OCI-LY1 (cell line): Measurements from ENCODE around the gene CACNG3.

Experiments
- H2AFZ ChIP-seq: fragments of 200-600 bp; sonication (generic), shearing (Covaris generic); 2 replicates; pipeline ENCODE4 v1.6.0; 2014; ENCODE audit warnings: antibody characterized with exemption, mild to moderate bottlenecking, low read length
- H3F3A ChIP-seq: fragments of 200-600 bp; sonication (generic), shearing (Covaris generic); 2 replicates; pipeline ENCODE4 v1.6.0; 2014; ENCODE audit warnings: mild to moderate bottlenecking, antibody characterized with exemption, low read length, moderate library complexity; ENCODE audit not compliant: insufficient read depth
- H3K27ac ChIP-seq: fragments of 200-600 bp; sonication (generic); 2 replicates; pipeline ENCODE4 v1.5.1; 2014; ENCODE audit warnings: low read length, mixed run types, mild to moderate bottlenecking, low read depth; ENCODE audit not compliant: poor library complexity, severe bottlenecking
- H3K27me3 ChIP-seq: fragments of 200-600 bp; sonication (generic); 2 replicates; pipeline ENCODE4 v1.6.0; 2014; ENCODE audit warnings: antibody characterized with exemption, mild to moderate bottlenecking, low read length, moderate library complexity; ENCODE audit not compliant: insufficient read depth
- H3K36me3 ChIP-seq: fragments of 200-600 bp; sonication (generic); 2 replicates; pipeline ENCODE4 v1.6.1; 2014; ENCODE audit warnings: mild to moderate bottlenecking, antibody characterized with exemption, low read length, moderate library complexity, mixed read lengths; ENCODE audit not compliant: insufficient read depth
- H3K4me1 ChIP-seq: fragments of 200-600 bp; sonication (generic); 2 replicates; pipeline ENCODE4 v1.5.1; 2014; ENCODE audit warnings: mild to moderate bottlenecking, low read length, moderate library complexity; ENCODE audit not compliant: insufficient read depth, severe bottlenecking
- H3K4me2 ChIP-seq: fragments of 200-600 bp; sonication (generic), shearing (Covaris generic); 2 replicates; pipeline ENCODE4 v1.6.1; 2014; ENCODE audit warnings: low read length
- H3K4me3 ChIP-seq: fragments of 200-600 bp; sonication (generic); 2 replicates; pipeline ENCODE4 v1.5.1; 2014; ENCODE audit warnings: low read length, low read depth, mild to moderate bottlenecking, mixed read lengths; ENCODE audit not compliant: poor library complexity, severe bottlenecking
- H3K79me2 ChIP-seq: fragments of 200-600 bp; shearing (Covaris generic); 2 replicates; pipeline ENCODE4 v1.6.1; 2016; ENCODE audit warnings: mixed run types, low read length, mixed read lengths; ENCODE audit not compliant: insufficient read depth
- H3K9ac ChIP-seq: fragments of 200-600 bp; sonication (generic), shearing (Covaris generic); 2 replicates; pipeline ENCODE4 v1.6.1; 2014; ENCODE audit warnings: mild to moderate bottlenecking, low read length, mixed read lengths
- H3K9me2 ChIP-seq: fragments of 200-600 bp; sonication (generic), shearing (Covaris generic); 2 replicates; pipeline ENCODE4 v1.6.1; 2014; ENCODE audit warnings: low read depth, mild to moderate bottlenecking, low read length, mixed read lengths
- H3K9me3 ChIP-seq: fragments of 200-600 bp; shearing (Covaris generic); 2 replicates; pipeline ENCODE4 v1.6.1; 2014; ENCODE audit warnings: low read length, mixed read lengths
- H4K20me1 ChIP-seq: fragments of 200-600 bp; sonication (generic), shearing (Covaris generic); 2 replicates; pipeline ENCODE4 v1.6.0; 2016; ENCODE audit warnings: mild to moderate bottlenecking, low read length; ENCODE audit not compliant: insufficient read depth
- EZH2 ChIP-seq: fragments of 200-600 bp; sonication (generic), shearing (Covaris generic); IDR thresholded peaks from 2 replicates; pipeline ENCODE4 v1.8.0; 2017; ENCODE audit warnings: borderline replicate concordance, mixed run types, mild to moderate bottlenecking, antibody characterized with exemption, low read length, moderate library complexity, mixed read lengths
- TF ChIP-seq, protein P1 (sequence below): fragments of 200-600 bp; sonication (generic), shearing (Covaris generic); IDR thresholded peaks from 2 replicates; pipeline ENCODE4 v1.5.1; 2017; ENCODE audit warnings: mild to moderate bottlenecking, antibody characterized with exemption, low read length, moderate library complexity, mixed read lengths

CACNG3 gene

DNA sequence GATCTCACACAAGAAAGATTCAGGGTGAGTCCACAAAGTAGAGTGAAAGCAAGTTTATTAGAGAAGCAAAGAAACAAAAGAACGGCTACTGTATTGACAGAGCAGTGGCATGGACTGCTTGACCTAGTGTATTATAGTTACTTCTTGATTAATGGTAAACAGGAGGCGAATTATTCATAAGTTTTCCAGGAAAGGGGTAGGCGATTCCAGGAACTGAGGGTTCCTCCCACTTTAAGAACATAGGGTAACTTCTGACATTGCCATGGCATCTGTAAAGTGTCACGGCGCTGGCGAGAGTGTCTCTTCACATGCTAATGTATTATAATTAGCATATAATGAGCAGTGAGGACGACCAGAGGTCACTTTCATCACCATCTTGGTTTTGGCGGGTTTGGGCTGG lies 93.2 kb downstream of the CACNG3 start:
- no peaks in the 10 kb centered on the region for H3F3A ChIP-seq
- no peaks in the 10 kb centered on the region for H3K9me3 ChIP-seq
- H3K4me3 ChIP-seq = no peak overlapping the region
- H3K9ac ChIP-seq = no peak overlapping the region
- TF ChIP-seq, protein P1, sequence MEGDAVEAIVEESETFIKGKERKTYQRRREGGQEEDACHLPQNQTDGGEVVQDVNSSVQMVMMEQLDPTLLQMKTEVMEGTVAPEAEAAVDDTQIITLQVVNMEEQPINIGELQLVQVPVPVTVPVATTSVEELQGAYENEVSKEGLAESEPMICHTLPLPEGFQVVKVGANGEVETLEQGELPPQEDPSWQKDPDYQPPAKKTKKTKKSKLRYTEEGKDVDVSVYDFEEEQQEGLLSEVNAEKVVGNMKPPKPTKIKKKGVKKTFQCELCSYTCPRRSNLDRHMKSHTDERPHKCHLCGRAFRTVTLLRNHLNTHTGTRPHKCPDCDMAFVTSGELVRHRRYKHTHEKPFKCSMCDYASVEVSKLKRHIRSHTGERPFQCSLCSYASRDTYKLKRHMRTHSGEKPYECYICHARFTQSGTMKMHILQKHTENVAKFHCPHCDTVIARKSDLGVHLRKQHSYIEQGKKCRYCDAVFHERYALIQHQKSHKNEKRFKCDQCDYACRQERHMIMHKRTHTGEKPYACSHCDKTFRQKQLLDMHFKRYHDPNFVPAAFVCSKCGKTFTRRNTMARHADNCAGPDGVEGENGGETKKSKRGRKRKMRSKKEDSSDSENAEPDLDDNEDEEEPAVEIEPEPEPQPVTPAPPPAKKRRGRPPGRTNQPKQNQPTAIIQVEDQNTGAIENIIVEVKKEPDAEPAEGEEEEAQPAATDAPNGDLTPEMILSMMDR = no peak
- TF ChIP-seq EZH2 = no peak
- H3K27me3 ChIP-seq = no peaks in the 10 kb centered on the region; the same call in 1 of the 2 replicates
- H3K4me1 ChIP-seq = no peaks in the 10 kb centered on the region
- H3K36me3 ChIP-seq = no peaks in the 10 kb centered on the region
- H2AFZ ChIP-seq = no peak overlapping the region
- no peak overlapping the region for H3K4me2 ChIP-seq
- no peaks in the 10 kb centered on the region for H4K20me1 ChIP-seq
- H3K27ac ChIP-seq = no peak overlapping the region
- no peaks in the 10 kb centered on the region for H3K9me2 ChIP-seq
- H3K79me2 ChIP-seq = no peaks in the 10 kb centered on the region

DNA sequence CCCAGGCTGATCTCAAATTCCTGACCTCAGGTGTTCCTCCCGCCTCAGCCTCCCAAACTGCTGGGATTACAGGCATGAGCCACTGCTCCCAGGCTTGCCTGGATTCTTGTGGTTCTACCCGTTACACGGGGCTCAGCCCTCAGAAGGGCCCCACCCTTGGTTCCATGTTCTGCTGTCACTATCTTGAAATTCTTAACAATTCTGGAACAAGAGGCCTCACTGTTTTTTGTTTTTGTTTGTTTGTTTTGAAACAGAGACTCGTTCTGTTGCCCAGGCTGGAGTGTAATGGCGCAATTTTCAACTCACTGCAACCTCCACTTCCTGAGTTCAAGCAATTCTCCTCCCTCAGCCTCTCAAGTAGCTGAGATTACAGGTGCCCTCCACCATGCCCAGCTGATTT lies 96.6 kb downstream of the CACNG3 start:
- Histone ChIP-seq H3K9ac (no peak overlapping the region), H3K4me1 (no peaks in the 10 kb centered on the region), H3K9me2 (no peaks in the 10 kb centered on the region), H4K20me1 (no peaks in the 10 kb centered on the region), H3K27me3 (no peaks in the 10 kb centered on the region), H3K4me3 (no peak overlapping the region), H3K9me3 (no peaks in the 10 kb centered on the region), H3K79me2 (no peaks in the 10 kb centered on the region), H3K27ac (no peak overlapping the region), H2AFZ (no peak overlapping the region), H3K4me2 (no peak overlapping the region), H3F3A (no peaks in the 10 kb centered on the region), H3K36me3 (no peaks in the 10 kb centered on the region)
- TF ChIP-seq, protein P1 = no peak
- TF ChIP-seq EZH2 = no peak

DNA sequence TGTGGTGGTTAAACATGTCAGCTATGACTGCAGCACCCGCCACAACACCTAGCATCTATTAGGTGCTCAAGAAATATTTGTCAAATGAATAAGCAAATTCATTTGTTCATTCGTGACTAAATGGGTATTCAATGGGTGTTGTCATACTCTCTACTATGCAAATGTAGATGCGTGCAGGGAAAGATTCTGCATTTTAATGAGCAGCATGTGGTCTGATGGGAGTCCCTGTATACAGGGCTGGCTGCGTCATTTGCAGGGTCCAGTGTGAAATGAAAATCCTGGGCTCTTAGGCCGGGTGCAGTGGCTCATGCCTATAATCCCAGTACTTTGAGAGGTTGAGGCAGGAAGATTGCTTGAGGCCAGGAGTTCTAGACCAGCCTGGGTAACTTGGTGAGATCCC lies 97.5 kb downstream of the CACNG3 start:
- no peak overlapping the region for H3K9ac ChIP-seq
- H3K4me3 ChIP-seq = no peak overlapping the region
- H3K36me3 ChIP-seq = no peaks in the 10 kb centered on the region
- no peak overlapping the region for H3K4me2 ChIP-seq
- H3F3A ChIP-seq = no peaks in the 10 kb centered on the region
- no peaks in the 10 kb centered on the region for H3K27me3 ChIP-seq
- H3K4me1 ChIP-seq = no peaks in the 10 kb centered on the region
- no peak overlapping the region for H2AFZ ChIP-seq
- TF ChIP-seq, protein P1 = no peak
- H3K9me3 ChIP-seq = no peaks in the 10 kb centered on the region
- H3K27ac ChIP-seq = no peak overlapping the region
- no peaks in the 10 kb centered on the region for H3K9me2 ChIP-seq
- H3K79me2 ChIP-seq = no peaks in the 10 kb centered on the region
- no peaks in the 10 kb centered on the region for H4K20me1 ChIP-seq
